Epithelial cell of proximal tubule (primary cell): ENCODE measurements around the gene IYD. TPM values are rescaled to one million over a fixed set of nuclear protein-coding genes. Genes with fewer than 3 reads are reported as not detected.

Experiments used
- DNase-seq: peaks from one replicate; pipeline ENCODE4 v3.0.0-alpha.2; 2011; ENCODE audit warnings: low read depth
- H3K4me3 ChIP-seq: 2 replicates; pipeline ENCODE4 v1.5.1; 2011; ENCODE audit warnings: low read depth, mild to moderate bottlenecking, low read length
- CTCF ChIP-seq: conservative IDR thresholded peaks from 2 replicates; pipeline ENCODE4 v1.5.1; 2012; ENCODE audit warnings: low read depth, mild to moderate bottlenecking, low read length
- total RNA-seq: library from RNA; depleted of rRNA; stranded (reverse); fragments of >200 nt; gene quantifications from 2 replicates; pipeline ENCODE4 v1.2.3, GENCODE V29; 2015

The IYD gene
- total RNA-seq, 1 donor from 2014 or later, result not detected

DNA sequence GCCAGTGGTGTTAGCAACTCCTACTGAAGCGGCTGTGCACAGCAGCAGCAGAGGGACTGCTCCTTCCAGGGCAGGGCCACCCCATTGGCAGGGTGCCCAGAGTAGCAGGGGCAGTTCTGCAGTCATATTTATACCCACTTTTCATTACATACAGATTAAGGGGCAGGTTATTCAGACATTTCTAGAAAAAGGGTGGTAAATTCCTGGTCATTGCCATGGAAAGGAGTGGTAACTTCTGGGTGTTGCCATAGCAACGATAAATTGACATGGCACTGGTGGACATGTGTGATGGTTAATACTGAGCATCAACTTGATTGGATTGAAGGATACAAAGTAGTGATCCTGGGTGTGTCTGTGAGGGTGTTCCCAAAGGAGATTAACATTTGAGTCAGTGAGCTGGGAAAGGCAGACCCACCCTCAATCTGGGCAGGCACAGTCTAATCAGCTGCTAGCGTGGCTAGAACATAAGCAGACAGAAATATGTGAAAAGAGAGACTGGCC, 45.0 kb downstream of the IYD start:
- H3K4me3 ChIP-seq, result no peak overlapping the region
- DNase-seq, result no peak
- TF ChIP-seq CTCF, result no peak

- no peak for TF ChIP-seq CTCF
- no peak for DNase-seq
- no peak overlapping the region for H3K4me3 ChIP-seq
Observed at GRCh38 chr6:150416128-150416527, 47.3 kb downstream of the IYD start.

DNA sequence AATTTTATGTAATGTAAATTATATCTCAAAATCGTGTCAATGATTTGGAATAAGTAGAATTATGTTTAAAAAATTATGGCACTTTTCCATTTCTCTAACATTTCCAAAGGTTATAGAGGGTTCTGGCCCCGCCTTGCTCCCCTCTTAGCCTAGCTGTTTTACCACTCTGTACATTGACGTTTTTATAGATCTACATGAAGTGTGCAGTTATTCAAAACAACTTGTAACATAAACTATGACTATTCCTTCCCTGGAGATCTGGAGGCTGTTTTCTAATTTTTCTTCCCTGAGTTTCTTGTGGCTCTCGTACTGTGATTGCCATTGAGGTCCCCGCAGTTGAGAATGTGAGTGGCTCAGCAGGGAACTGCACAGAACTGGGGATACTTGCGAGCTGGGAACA, 48.4 kb downstream of the IYD start:
- no peak for TF ChIP-seq CTCF
- no peak overlapping the region for H3K4me3 ChIP-seq
- DNase-seq, result no peak

- TF ChIP-seq CTCF, result peak; percentile 91
- DNase-seq, result peak; percentile 59
- peak overlapping the region; percentile 53 for H3K4me3 ChIP-seq
Observed at GRCh38 chr6:150417899-150418826, 49.4 kb downstream of the IYD start.

- TF ChIP-seq CTCF, result peak; percentile 82
- no peak for DNase-seq
- peak overlapping the region; percentile 53 for H3K4me3 ChIP-seq
Observed at GRCh38 chr6:150418827-150419594, 50.2 kb downstream of the IYD start.

- DNase-seq, result no peak
- no peak for TF ChIP-seq CTCF
- H3K4me3 ChIP-seq, result no peak overlapping the region
Observed at GRCh38 chr6:150420428-150420827, 51.6 kb downstream of the IYD start.
